NB4 (cell line): ENCODE measurements around the gene PKM.

Experiments
- CTCF ChIP-seq: IDR thresholded peaks from one replicate; pipeline ENCODE4 v1.5.1; 2012; ENCODE audit warnings: low read depth, low read length
- POLR2A ChIP-seq: IDR thresholded peaks from 2 replicates; pipeline ENCODE4 v1.6.1; 2011; ENCODE audit warnings: mild to moderate bottlenecking; ENCODE audit not compliant: insufficient read length; ENCODE audit errors: extremely low read depth

GRCh38 chr15:72216079-72216478 lies 14.9 kb downstream of the PKM start:
- TF ChIP-seq CTCF (no peak), POLR2A (no peak)
